Measurements from ENCODE around the gene RRP1B.

RRP1B gene

DNA sequence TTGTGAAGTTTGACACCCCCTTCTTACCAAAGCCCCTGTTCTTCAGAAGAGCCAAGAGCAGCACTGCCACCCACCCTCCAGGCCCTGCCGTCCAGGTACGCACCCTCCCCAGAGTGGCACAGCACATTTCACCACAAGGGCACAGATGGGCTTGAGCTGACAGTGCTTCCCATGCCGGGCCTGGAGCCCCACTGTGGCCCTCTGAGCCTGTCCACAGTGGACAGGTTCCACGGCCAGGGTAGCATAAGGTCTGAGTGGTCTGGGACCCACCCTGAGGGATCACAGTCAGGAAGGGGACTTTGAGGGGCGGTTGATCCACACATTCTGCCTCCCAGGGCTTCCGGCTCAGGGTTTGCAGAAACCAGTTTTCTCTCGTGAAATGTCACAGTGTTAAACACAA lies 31.0 kb downstream of the RRP1B start:
- DNase-seq (ENCODE audit: low spot score) = no peak
- TF ChIP-seq, protein P1, sequence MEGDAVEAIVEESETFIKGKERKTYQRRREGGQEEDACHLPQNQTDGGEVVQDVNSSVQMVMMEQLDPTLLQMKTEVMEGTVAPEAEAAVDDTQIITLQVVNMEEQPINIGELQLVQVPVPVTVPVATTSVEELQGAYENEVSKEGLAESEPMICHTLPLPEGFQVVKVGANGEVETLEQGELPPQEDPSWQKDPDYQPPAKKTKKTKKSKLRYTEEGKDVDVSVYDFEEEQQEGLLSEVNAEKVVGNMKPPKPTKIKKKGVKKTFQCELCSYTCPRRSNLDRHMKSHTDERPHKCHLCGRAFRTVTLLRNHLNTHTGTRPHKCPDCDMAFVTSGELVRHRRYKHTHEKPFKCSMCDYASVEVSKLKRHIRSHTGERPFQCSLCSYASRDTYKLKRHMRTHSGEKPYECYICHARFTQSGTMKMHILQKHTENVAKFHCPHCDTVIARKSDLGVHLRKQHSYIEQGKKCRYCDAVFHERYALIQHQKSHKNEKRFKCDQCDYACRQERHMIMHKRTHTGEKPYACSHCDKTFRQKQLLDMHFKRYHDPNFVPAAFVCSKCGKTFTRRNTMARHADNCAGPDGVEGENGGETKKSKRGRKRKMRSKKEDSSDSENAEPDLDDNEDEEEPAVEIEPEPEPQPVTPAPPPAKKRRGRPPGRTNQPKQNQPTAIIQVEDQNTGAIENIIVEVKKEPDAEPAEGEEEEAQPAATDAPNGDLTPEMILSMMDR (IDR thresholded peaks at IDR 0.05; ENCODE audit: extremely low read depth, insufficient read depth, missing control alignments) = no peak
- in situ Hi-C loops (cut with MboI; ENCODE audit: low pct_unique_long_range_greater_than_20kb, low sequenced_read_pairs, unreplicated experiment) = no loop called here

DNA sequence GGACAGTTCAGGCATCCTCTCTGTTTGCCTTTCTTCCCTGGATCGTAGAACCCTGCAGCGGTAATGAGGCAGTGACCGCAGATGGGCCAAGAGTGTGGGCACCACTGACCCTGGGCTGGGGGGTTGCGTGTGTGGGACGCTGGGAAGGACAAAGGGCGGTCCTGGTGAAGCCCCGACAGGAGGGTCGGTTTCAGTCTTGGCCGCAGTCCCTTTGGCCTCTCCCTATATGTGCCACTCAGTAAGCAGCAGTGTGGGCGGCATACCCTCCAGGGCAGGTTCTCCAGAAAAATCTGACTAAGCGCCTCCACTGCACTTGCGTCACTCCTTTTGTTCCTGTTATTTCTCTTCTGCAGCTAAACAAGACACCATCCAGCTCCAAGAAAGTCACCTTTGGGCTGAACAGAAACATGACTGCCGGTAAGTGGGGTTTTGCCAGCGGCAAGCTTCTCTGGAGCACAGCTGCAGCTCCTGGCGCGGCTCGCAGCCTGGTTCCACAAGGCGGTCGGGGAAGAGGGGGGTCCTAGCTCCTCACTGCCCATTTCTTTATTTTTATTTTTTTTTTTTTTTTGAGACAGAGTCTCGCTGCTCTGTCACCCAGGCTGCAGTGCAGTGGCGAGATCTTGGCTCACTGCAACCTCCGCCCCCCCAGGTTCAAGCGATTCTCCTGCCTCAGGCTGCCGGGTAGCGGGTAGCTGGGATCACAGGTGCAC lies 31.9 kb downstream of the RRP1B start:
- TF ChIP-seq, protein P1 (IDR thresholded peaks at IDR 0.05; ENCODE audit: extremely low read depth, insufficient read depth, missing control alignments) = no peak
- no peak for DNase-seq (ENCODE audit: low spot score)
- in situ Hi-C loops (cut with MboI; ENCODE audit: low pct_unique_long_range_greater_than_20kb, low sequenced_read_pairs, unreplicated experiment) = no loop called here

DNA sequence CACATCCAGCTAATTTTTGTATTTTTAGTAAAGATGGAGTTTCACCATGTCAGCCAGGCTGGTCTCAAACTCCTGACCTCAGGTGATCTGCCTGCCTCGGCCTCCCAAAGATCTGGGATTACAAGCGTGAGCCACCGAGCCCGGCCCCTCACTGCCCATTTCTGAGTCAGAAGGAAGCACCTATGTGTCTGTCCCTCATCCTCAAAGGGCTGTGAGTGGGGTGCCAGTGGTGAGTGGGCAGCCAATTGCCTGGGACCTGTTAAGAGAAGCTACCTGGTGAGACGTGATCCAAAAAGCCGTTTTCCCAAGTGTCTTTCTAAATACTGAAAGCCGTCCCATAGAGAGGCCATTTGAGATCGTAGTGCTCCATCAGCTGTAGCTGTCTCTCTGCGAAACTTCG lies 32.4 kb downstream of the RRP1B start:
- DNase-seq (ENCODE audit: low spot score) = no peak

GRCh38 chr21:43692949-43693348 lies 33.6 kb downstream of the RRP1B start:
- TF ChIP-seq, protein P1 (IDR thresholded peaks at IDR 0.05; ENCODE audit: extremely low read depth, insufficient read depth, missing control alignments) = no peak
- in situ Hi-C loops (cut with MboI; ENCODE audit: low pct_unique_long_range_greater_than_20kb, low sequenced_read_pairs, unreplicated experiment) = no loop called here

More for the DNA sequence above, 32.4 kb downstream of the RRP1B start:
- in situ Hi-C loops (cut with MboI; ENCODE audit: low pct_unique_long_range_greater_than_20kb, low sequenced_read_pairs, unreplicated experiment) = no loop called here
- TF ChIP-seq, protein P1 (IDR thresholded peaks at IDR 0.05; ENCODE audit: extremely low read depth, insufficient read depth, missing control alignments) = no peak

GRCh38 chr21:43693981-43694380 lies 34.6 kb downstream of the RRP1B start:
- in situ Hi-C loops (cut with MboI; ENCODE audit: low pct_unique_long_range_greater_than_20kb, low sequenced_read_pairs, unreplicated experiment) = no loop called here
- TF ChIP-seq, protein P1 (IDR thresholded peaks at IDR 0.05; ENCODE audit: extremely low read depth, insufficient read depth, missing control alignments) = no peak
- no peak for DNase-seq (ENCODE audit: low spot score)

More at GRCh38 chr21:43692949-43693348, 33.6 kb downstream of the RRP1B start:
- no peak for DNase-seq (ENCODE audit: low spot score)

DNA sequence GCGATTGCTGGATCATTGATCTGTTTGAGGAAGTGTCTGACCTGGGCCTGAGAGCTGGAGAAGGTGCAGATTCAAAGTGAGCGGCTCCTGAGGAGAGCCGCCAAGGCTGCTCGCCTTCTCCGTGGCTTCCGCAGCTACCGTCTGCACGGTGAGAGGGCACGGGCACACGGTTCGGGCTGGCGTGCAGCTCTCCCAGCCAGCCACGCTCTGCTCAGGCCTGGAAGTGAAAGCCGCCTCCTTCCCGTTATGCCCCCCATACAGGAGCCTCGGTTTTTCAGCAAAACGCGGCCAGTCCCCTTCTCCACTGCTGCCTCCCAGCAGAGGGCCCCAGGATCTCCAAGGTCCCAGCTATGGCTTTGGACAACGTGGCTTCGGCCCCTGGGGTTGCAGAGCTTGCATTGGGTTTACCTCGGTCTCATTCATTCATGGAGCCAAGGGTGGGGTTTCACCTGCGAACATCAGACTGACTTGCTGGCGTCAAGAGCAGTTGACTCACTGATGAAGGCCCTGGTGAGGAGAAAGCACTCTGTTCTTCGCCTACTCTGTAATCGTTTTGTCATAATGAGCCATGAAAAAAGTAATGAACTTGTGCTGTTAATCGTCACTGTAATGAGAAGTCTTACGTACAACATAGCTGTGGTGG lies 35.2 kb downstream of the RRP1B start:
- TF ChIP-seq, protein P1 (IDR thresholded peaks at IDR 0.05; ENCODE audit: extremely low read depth, insufficient read depth, missing control alignments) = no peak
- in situ Hi-C loops (cut with MboI; ENCODE audit: low pct_unique_long_range_greater_than_20kb, low sequenced_read_pairs, unreplicated experiment) = no loop called here

More for the DNA sequence above, 35.2 kb downstream of the RRP1B start:
- no peak for DNase-seq (ENCODE audit: low spot score)
